Measurements from ENCODE around the gene CC2D1B. TPM values are rescaled to one million over a fixed set of nuclear protein-coding genes. Genes with fewer than 3 reads are reported as not detected.

The CC2D1B gene
- total and polyA plus RNA-seq, 9 of the 15 experiments (the other 6 are each of a cell fraction or from before 2014, with no cell fraction given): 1.2 to 33.6 (median 25.5) TPM

- no peak for TF ChIP-seq ZNF239 (CRISPR knock-in tag; IDR thresholded peaks at IDR 0.05)
- TF ChIP-seq MAX (CRISPR knock-in tag; IDR thresholded peaks at IDR 0.05): peak; percentile 53
- no peak for TF ChIP-seq STAT5B (CRISPR knock-in tag; IDR thresholded peaks at IDR 0.05)
- TF ChIP-seq MED1 (CRISPR knock-in tag; IDR thresholded peaks at IDR 0.05; ENCODE audit: borderline replicate concordance): no peak
- no peak for TF ChIP-seq ZNF395 (CRISPR knock-in tag; IDR thresholded peaks at IDR 0.05)
- no peak for TF ChIP-seq ELK3 (CRISPR knock-in tag; IDR thresholded peaks at IDR 0.05)
- no peak for TF ChIP-seq PREB (CRISPR knock-in tag; IDR thresholded peaks at IDR 0.05)
- no peak for TF ChIP-seq TCF7 (IDR thresholded peaks at IDR 0.05; ENCODE audit: borderline replicate concordance)
- no peak for TF ChIP-seq YBX1 (IDR thresholded peaks at IDR 0.05)
- no peak for TF ChIP-seq COPS2 (conservative IDR thresholded peaks at IDR 0.05)
- TF ChIP-seq KDM5B (IDR thresholded peaks at IDR 0.05; ENCODE audit: insufficient replicate concordance, low read depth, low read length): peak; percentile 84
- TF ChIP-seq TEAD4 (IDR thresholded peaks at IDR 0.05; ENCODE audit: low read length): peak; percentile 70
- TF ChIP-seq TEAD4 (CRISPR knock-in tag; IDR thresholded peaks at IDR 0.05; ENCODE audit: borderline replicate concordance): no peak
- no peak for TF ChIP-seq ETS2 (tag; IDR thresholded peaks at IDR 0.05; ENCODE audit: borderline replicate concordance, poor library complexity, severe bottlenecking)
- no peak for TF ChIP-seq LARP7 (IDR thresholded peaks at IDR 0.05)
- peak; percentile 75 for TF ChIP-seq E2F3 (CRISPR knock-in tag; IDR thresholded peaks at IDR 0.05)
- TF ChIP-seq TAF9B (IDR thresholded peaks at IDR 0.05; ENCODE audit: partially characterized antibody): peak; percentile 94
- TF ChIP-seq POU5F1 (IDR thresholded peaks at IDR 0.05; ENCODE audit: borderline replicate concordance, low read depth, low read length, partially characterized antibody): no peak
- no peak for TF ChIP-seq NUFIP1 (IDR thresholded peaks at IDR 0.05; ENCODE audit: partially characterized antibody)
- no peak; the same call in 1 of the 2 replicates for TF ChIP-seq ARID2 (IDR thresholded peaks at IDR 0.05)
- no peak for TF ChIP-seq HNRNPUL1 (IDR thresholded peaks at IDR 0.05; ENCODE audit: low read length)
- TF ChIP-seq PTTG1 (tag; IDR thresholded peaks at IDR 0.05; ENCODE audit: low read depth): no peak
- TF ChIP-seq ZNF165 (CRISPR knock-in tag; IDR thresholded peaks at IDR 0.05; ENCODE audit: borderline replicate concordance): no peak
- no peak for TF ChIP-seq ZNF253 (CRISPR knock-in tag; conservative IDR thresholded peaks at IDR 0.05)
- peak; percentile 92 for TF ChIP-seq EP400 (IDR thresholded peaks at IDR 0.05)
- no peak for TF ChIP-seq MCM5 (IDR thresholded peaks at IDR 0.05; ENCODE audit: low read depth)
- TF ChIP-seq POLR2AphosphoS2 (IDR thresholded peaks at IDR 0.05; ENCODE audit: low read length): peak; percentile 83; the same call in 1 of the 2 replicates
Observed at GRCh38 chr1:52404116-52404974, 38.3 kb upstream of the CC2D1B start, which contains the start of the genes ORC1 and PRPF38A (continued).
